Neutrophil (primary cell): Measurements from ENCODE around the gene HLA-DQB1.
A peak's percentile ranks its signal among the peaks of the same experiment; 100 is the strongest.
"Not testable (repeated sequence)": the region's sequence is repeated elsewhere in the genome, so short reads cannot be mapped to it uniquely, and the experiment has no call there.

Source experiments
- H3K27ac ChIP-seq: fragments of 200-600 bp; sonication (generic); 2 replicates; pipeline ENCODE4 v1.5.1; 2016; ENCODE audit warnings: mild to moderate bottlenecking, moderate library complexity
- H3K27me3 ChIP-seq: fragments of 200-600 bp; sonication (generic); 2 replicates; pipeline ENCODE4 v1.6.0; 2016; ENCODE audit warnings: mild to moderate bottlenecking
- H3K36me3 ChIP-seq: fragments of 200-600 bp; sonication (generic); 2 replicates; pipeline ENCODE4 v1.5.1; 2017
- H3K4me1 ChIP-seq, 2 experiments: fragments of 200-600 bp in 1 of 2; sonication (generic) in 1 of 2; 1 replicate in 1 of 2; 2 replicates in 1 of 2; pipeline versions ENCODE4 v1.5.1 to v1.6.1; 2013 to 2016; ENCODE audit warnings: low read depth in 1 of 2, low read length in 1 of 2, mild to moderate bottlenecking in 1 of 2, moderate library complexity in 1 of 2; ENCODE audit not compliant: control insufficient read depth in 1 of 2, insufficient read depth in 1 of 2
- H3K4me3 ChIP-seq, 2 experiments: fragments of 200-600 bp in 1 of 2; sonication (generic) in 1 of 2; 1 replicate in 1 of 2; 2 replicates in 1 of 2; pipeline ENCODE4 v1.5.1; 2013 to 2016; ENCODE audit warnings: low read depth in 1 of 2, low read length in 1 of 2, mild to moderate bottlenecking in 1 of 2, moderate library complexity in 1 of 2
- H3K9me3 ChIP-seq: fragments of 200-600 bp; sonication (generic); 2 replicates; pipeline ENCODE4 v1.5.1; 2016
- CTCF ChIP-seq: fragments of 200-600 bp; sonication (generic); IDR thresholded peaks from 2 replicates; pipeline ENCODE4 v1.5.1; 2016; ENCODE audit warnings: antibody characterized with exemption

Gene HLA-DQB1

GRCh38 chr6:32666420-32667300, at the start of gene HLA-DQB1:
HLA-DQB1 (minus strand) TSS chr6:32666657; CDS start chr6:32666607, 50 bp downstream.
- H3K9me3 ChIP-seq = no peaks in the 10 kb centered on the region
- no peak for TF ChIP-seq CTCF
- H3K27ac ChIP-seq = no peak within 1 kb of the TSS
- peak within 1 kb of the TSS; percentile 44 to 51 for H3K4me3 ChIP-seq
- H3K27me3 ChIP-seq = peaks cover 10% of the 10 kb centered on the region
- peaks cover 48 to 54% of the 10 kb centered on the region in 2 experiments for H3K4me1 ChIP-seq
- no peaks in the 10 kb centered on the region for H3K36me3 ChIP-seq

- no peak for TF ChIP-seq CTCF
- H3K27me3 ChIP-seq = no peaks in the 10 kb centered on the region
Measured at GRCh38 chr6:32713241-32713640, 46.8 kb upstream of the HLA-DQB1 start.

GRCh38 chr6:32709625-32710024, 43.2 kb upstream of the HLA-DQB1 start:
- Histone ChIP-seq H3K9me3 (no peaks in the 10 kb centered on the region), H3K4me3 (no peak overlapping the region), H3K36me3 (no peaks in the 10 kb centered on the region), H3K4me1 (no peaks in the 10 kb centered on the region), H3K27ac (no peak overlapping the region), H3K27me3 (no peaks in the 10 kb centered on the region)
- TF ChIP-seq CTCF = no peak

More at GRCh38 chr6:32713241-32713640, 46.8 kb upstream of the HLA-DQB1 start:
- no peak overlapping the region for H3K27ac ChIP-seq
- no peaks in the 10 kb centered on the region for H3K4me1 ChIP-seq
- H3K36me3 ChIP-seq = no peaks in the 10 kb centered on the region
- H3K4me3 ChIP-seq = no peak overlapping the region
- no peaks in the 10 kb centered on the region for H3K9me3 ChIP-seq

GRCh38 chr6:32705164-32705563, 38.7 kb upstream of the HLA-DQB1 start:
- H3K27ac ChIP-seq, H3K4me3 ChIP-seq, H3K9me3 ChIP-seq, H3K4me1 ChIP-seq, H3K36me3 ChIP-seq: not testable (repeated sequence)
- H3K27me3 ChIP-seq = peaks cover 37% of the 10 kb centered on the region

GRCh38 chr6:32703347-32703746, 36.9 kb upstream of the HLA-DQB1 start:
- Histone ChIP-seq H3K9me3 (no peaks in the 10 kb centered on the region), H3K27ac (no peak overlapping the region), H3K36me3 (no peaks in the 10 kb centered on the region), H3K4me1 (no peaks in the 10 kb centered on the region), H3K4me3 (no peak overlapping the region), H3K27me3 (peaks cover 41% of the 10 kb centered on the region)
- no peak for TF ChIP-seq CTCF

GRCh38 chr6:32700391-32701040, 34.1 kb upstream of the HLA-DQB1 start:
- Histone ChIP-seq H3K27me3 (peaks cover 68% of the 10 kb centered on the region), H3K4me3 (no peak overlapping the region), H3K36me3 (no peaks in the 10 kb centered on the region)

More at GRCh38 chr6:32700391-32701040, 34.1 kb upstream of the HLA-DQB1 start:
- no peaks in the 10 kb centered on the region for H3K4me1 ChIP-seq
- H3K9me3 ChIP-seq = no peaks in the 10 kb centered on the region
- no peak overlapping the region for H3K27ac ChIP-seq
- TF ChIP-seq CTCF = peak; percentile 40
